H1 (cell line): Measurements from ENCODE around the gene ACKR3. TPM values are rescaled to one million over a fixed set of nuclear protein-coding genes. Genes with fewer than 3 reads are reported as not detected.

Experiments
- CTCF ChIA-PET: fragments of 300-600 bp; sonication (Branson Sonifier 250); formaldehyde crosslinking; loops from one replicate; lab custom pipeline; 2021; ENCODE audit not compliant: partially characterized antibody; lab: Charles Lee
- POLR2A ChIA-PET: fragments of 300-600 bp; sonication (Branson Sonifier 250); formaldehyde crosslinking; loops from one replicate; lab custom pipeline; 2021; ENCODE audit warnings: inconsistent platforms; ENCODE audit not compliant: partially characterized antibody; lab: Charles Lee
- DNase-seq, 2 experiments: peaks; one replicate each; pipeline versions ENCODE4 v3.0.0 to v3.0.0-alpha.2; 2010 to 2022; ENCODE audit warnings: low spot score in 2 of 2, low read depth in 1 of 2, mixed read lengths in 1 of 2
- FAIRE-seq: peaks from 2 replicates; lab custom pipeline; 2011; peaks lifted over from hg19 to GRCh38; lab: Jason Lieb, UNC
- H2AFZ ChIP-seq: 2 replicates; pipeline ENCODE4 v1.8.1; 2012; ENCODE audit warnings: low read length, inconsistent platforms
- H2AK5ac ChIP-seq: 2 replicates; pipeline ENCODE4 v1.6.1; 2013; ENCODE audit warnings: low read depth, low read length
- H2BK120ac ChIP-seq: replicated peaks from 2 replicates; pipeline ENCODE3; 2013; ENCODE audit warnings: low read depth, low read length, inconsistent platforms
- H2BK12ac ChIP-seq: 2 replicates; pipeline ENCODE4 v1.6.1; 2013; ENCODE audit warnings: low read depth, low read length
- H2BK15ac ChIP-seq: 2 replicates; pipeline ENCODE4 v1.6.1; 2013; ENCODE audit warnings: low read length
- H2BK20ac ChIP-seq: 2 replicates; pipeline ENCODE4 v1.6.1; 2013; ENCODE audit warnings: low read length
- H2BK5ac ChIP-seq: 2 replicates; pipeline ENCODE4 v1.6.1; 2013; ENCODE audit warnings: low read depth, low read length
- H3K14ac ChIP-seq: 2 replicates; pipeline ENCODE4 v1.6.1; 2013; ENCODE audit warnings: inconsistent platforms; ENCODE audit not compliant: insufficient read length
- H3K18ac ChIP-seq: 2 replicates; pipeline ENCODE4 v1.6.1; 2013; ENCODE audit warnings: low read length; ENCODE audit errors: extremely low read depth
- H3K23ac ChIP-seq: 2 replicates; pipeline ENCODE4 v1.6.1; 2013; ENCODE audit warnings: inconsistent platforms; ENCODE audit not compliant: insufficient read length
- H3K23me2 ChIP-seq: 2 replicates; pipeline ENCODE4 v1.6.1; 2013; ENCODE audit warnings: low read depth, low read length
- H3K27ac ChIP-seq: 2 replicates; pipeline ENCODE4 v1.6.1; 2011; ENCODE audit warnings: low read depth, low read length, inconsistent platforms
- H3K27me3 ChIP-seq, 4 experiments: replicated peaks in 1 of 4; 1 replicate in 1 of 4; 2 replicates in 3 of 4; pipeline versions ENCODE4 v1.6.1 to v1.8.1; 2011 to 2013; ENCODE audit warnings: low read length in 3 of 4, mild to moderate bottlenecking in 3 of 4, inconsistent platforms in 2 of 4, mixed read lengths in 2 of 4, moderate library complexity in 1 of 4; ENCODE audit not compliant: control insufficient read depth in 3 of 4, insufficient read depth in 3 of 4; ENCODE audit errors: extremely low read depth in 1 of 4
- H3K36me3 ChIP-seq, 4 experiments: 2 replicates each; pipeline versions ENCODE4 v1.6.1 to v1.8.1; 2011 to 2013; ENCODE audit warnings: mild to moderate bottlenecking in 4 of 4, low read length in 3 of 4, moderate library complexity in 2 of 4, control low read depth in 1 of 4, inconsistent platforms in 1 of 4; ENCODE audit not compliant: insufficient read depth in 4 of 4, control insufficient read depth in 2 of 4
- H3K4ac ChIP-seq: replicated peaks from 2 replicates; pipeline ENCODE3; 2013; ENCODE audit warnings: low read length, low read depth, mixed read lengths, inconsistent platforms; ENCODE audit not compliant: insufficient read length
- H3K4me1 ChIP-seq, 4 experiments: replicated peaks in 1 of 4; 1 replicate in 1 of 4; 2 replicates in 3 of 4; pipeline versions ENCODE4 v1.6.1 to v1.8.1; 2011 to 2013; ENCODE audit warnings: low read length in 3 of 4, inconsistent platforms in 2 of 4, mixed read lengths in 1 of 4; ENCODE audit not compliant: insufficient read depth in 4 of 4, control insufficient read depth in 3 of 4
- H3K4me2 ChIP-seq, 2 experiments: 2 replicates each; pipeline versions ENCODE4 v1.6.1 to v1.8.1; 2011 to 2013; ENCODE audit warnings: low read depth in 2 of 2, low read length in 2 of 2, control low read depth in 1 of 2, inconsistent platforms in 1 of 2, mild to moderate bottlenecking in 1 of 2; ENCODE audit not compliant: insufficient read depth in 1 of 2
- H3K4me3 ChIP-seq, 4 experiments: fragments of 200-600, 300-600 bp in 1 of 4; sonication (generic), shearing (Covaris generic), sonication (Bioruptor Twin) in 1 of 4; 2 replicates each; pipeline versions ENCODE4 v1.5.1 to v1.8.1; 2011 to 2016; ENCODE audit warnings: low read length in 4 of 4, low read depth in 3 of 4, control low read depth in 2 of 4, inconsistent platforms in 2 of 4, mild to moderate bottlenecking in 2 of 4, mixed read lengths in 1 of 4, moderate library complexity in 1 of 4; ENCODE audit not compliant: insufficient read depth in 2 of 4; ENCODE audit errors: extremely low read depth in 1 of 4
- H3K56ac ChIP-seq: replicated peaks from 2 replicates; pipeline ENCODE3; 2013; ENCODE audit warnings: low read depth, mild to moderate bottlenecking, mixed read lengths, low read length, inconsistent platforms; ENCODE audit not compliant: insufficient read length
- H3K79me1 ChIP-seq: 2 replicates; pipeline ENCODE4 v1.6.1; 2013; ENCODE audit warnings: low read depth, low read length, control low read depth
- H3K79me2 ChIP-seq, 2 experiments: 2 replicates each; pipeline versions ENCODE4 v1.6.1 to v1.8.1; 2012 to 2013; ENCODE audit warnings: low read length in 2 of 2, mild to moderate bottlenecking in 2 of 2, inconsistent platforms in 1 of 2; ENCODE audit not compliant: insufficient read depth in 2 of 2, control insufficient read depth in 1 of 2
- H3K9ac ChIP-seq, 4 experiments: replicated peaks in 1 of 4; 1 replicate in 1 of 4; 2 replicates in 3 of 4; pipeline versions ENCODE4 v1.6.1 to v1.8.1; 2011 to 2013; ENCODE audit warnings: low read depth in 3 of 4, low read length in 3 of 4, control low read depth in 2 of 4, mild to moderate bottlenecking in 2 of 4, moderate library complexity in 2 of 4, inconsistent platforms in 1 of 4; ENCODE audit errors: extremely low read depth in 1 of 4
- H3K9me3 ChIP-seq, 2 experiments: 2 replicates each; pipeline versions ENCODE4 v1.6.1 to v1.8.1; 2012 to 2013; ENCODE audit warnings: mild to moderate bottlenecking in 2 of 2, moderate library complexity in 2 of 2, control low read depth in 1 of 2, inconsistent platforms in 1 of 2, low read depth in 1 of 2, low read length in 1 of 2, mixed read lengths in 1 of 2; ENCODE audit not compliant: insufficient read depth in 2 of 2
- H4K20me1 ChIP-seq, 2 experiments: replicated peaks in 1 of 2; 2 replicates each; pipeline versions ENCODE3 to v1.8.1; 2011 to 2013; ENCODE audit warnings: inconsistent platforms in 2 of 2, low read length in 2 of 2, mild to moderate bottlenecking in 1 of 2; ENCODE audit not compliant: insufficient read depth in 2 of 2, control insufficient read depth in 1 of 2
- H4K5ac ChIP-seq: 2 replicates; pipeline ENCODE4 v1.6.1; 2013; ENCODE audit warnings: low read length, low read depth, mixed read lengths, inconsistent platforms; ENCODE audit not compliant: insufficient read length
- H4K8ac ChIP-seq: 2 replicates; pipeline ENCODE4 v1.8.0; 2013; ENCODE audit warnings: mild to moderate bottlenecking, moderate library complexity, low read length, inconsistent platforms; ENCODE audit not compliant: insufficient read depth; ENCODE audit errors: extremely low read depth
- H4K91ac ChIP-seq: replicated peaks from 2 replicates; pipeline ENCODE3; 2013; ENCODE audit warnings: low read length, mixed read lengths, inconsistent platforms; ENCODE audit not compliant: insufficient read length
- BCL11A ChIP-seq, 2 experiments: IDR thresholded peaks; one replicate each; pipeline ENCODE4 v1.6.1; 2011; ENCODE audit warnings: low read depth in 2 of 2, low read length in 2 of 2, mild to moderate bottlenecking in 2 of 2
- EP300 ChIP-seq, 2 experiments: IDR thresholded peaks; 1 replicate in 1 of 2; 2 replicates in 1 of 2; pipeline ENCODE4 v1.6.1; 2011 to 2012; ENCODE audit warnings: low read depth in 2 of 2, low read length in 2 of 2, mild to moderate bottlenecking in 2 of 2, borderline replicate concordance in 1 of 2, inconsistent platforms in 1 of 2, moderate library complexity in 1 of 2
- HDAC6 ChIP-seq: IDR thresholded peaks from one replicate; pipeline ENCODE4 v1.7.1; 2012; ENCODE audit warnings: low read depth, mild to moderate bottlenecking, inconsistent platforms, low read length, moderate library complexity
- JUN ChIP-seq: IDR thresholded peaks from 2 replicates; pipeline ENCODE4 v1.6.1; 2011; ENCODE audit warnings: low read depth, mild to moderate bottlenecking, improper control_type of control experiment, low read length
- JUND ChIP-seq: IDR thresholded peaks from 2 replicates; pipeline ENCODE4 v1.6.1; 2011; ENCODE audit warnings: mild to moderate bottlenecking, improper control_type of control experiment, low read length
- NRF1 ChIP-seq: IDR thresholded peaks from 2 replicates; pipeline ENCODE4 v1.6.1; 2011; ENCODE audit warnings: mild to moderate bottlenecking, low read depth, low read length, improper control_type of control experiment
- RAD21 ChIP-seq, 2 experiments: IDR thresholded peaks in 1 of 2; conservative IDR thresholded peaks in 1 of 2; 2 replicates each; pipeline ENCODE4 v1.6.1; 2011; ENCODE audit warnings: low read depth in 2 of 2, low read length in 2 of 2, improper control_type of control experiment in 1 of 2, inconsistent platforms in 1 of 2, mild to moderate bottlenecking in 1 of 2, moderate library complexity in 1 of 2
- SP1 ChIP-seq: IDR thresholded peaks from 2 replicates; pipeline ENCODE4 v1.6.1; 2011; ENCODE audit warnings: low read depth, low read length
- SP2 ChIP-seq: IDR thresholded peaks from 2 replicates; pipeline ENCODE4 v1.6.1; 2012; ENCODE audit warnings: mild to moderate bottlenecking, low read length, inconsistent platforms
- SUZ12 ChIP-seq: fragments of 200-600 bp; sonication (generic); IDR thresholded peaks from 2 replicates; pipeline ENCODE4 v1.6.1; 2012; ENCODE audit warnings: mild to moderate bottlenecking, inconsistent platforms, low read length, moderate library complexity, mixed read lengths
- TCF12 ChIP-seq: IDR thresholded peaks from 2 replicates; pipeline ENCODE4 v1.6.1; 2011; ENCODE audit warnings: low read depth, mild to moderate bottlenecking, low read length
- WGBS, 2 experiments: shearing (Covaris generic) in 1 of 2; methylation state at CpG; one replicate each; pipeline versions ENCODE4 v1.1.6 to v1.1.7; 2013 to 2015; ENCODE audit warnings: low lambda C conversion rate in 2 of 2, mixed read lengths in 2 of 2, inconsistent platforms in 1 of 2, low coverage in 1 of 2, missing lambda C conversion rate in 1 of 2; ENCODE audit not compliant: insufficient replicate concordance in 2 of 2, insufficient coverage in 1 of 2, insufficient read length in 1 of 2; ENCODE audit errors: extremely low coverage in 1 of 2, missing lambda C conversion rate in 1 of 2; 5-methylcytosine and 5-hydroxymethylcytosine counted together
- polyA plus RNA-seq, 7 experiments: library from polyadenylated mRNA; depleted of rRNA in 3 of 7; stranded (reverse) in 5 of 7; unstranded in 2 of 7; fragments of >200 nt in 5 of 7; fragments of 200-250 nt in 2 of 7; gene quantifications; 1 replicate in 5 of 7; 2 replicates in 1 of 7; 4 replicates in 1 of 7; pipeline versions ENCODE4 v1.2.1 to v1.2.3, GENCODE V29; 2011 to 2013; ENCODE audit warnings: missing spikeins in 2 of 7, mixed read lengths in 2 of 7
- total RNA-seq: library from RNA; stranded (reverse); fragmentation: NEBNext Ultra II Directional; extraction: Animal tissue kit (Norgen Biotek cat#: 25700); gene quantifications from 2 replicates; pipeline ENCODE4 v1.2.1, GENCODE V29; 2021
- TF ChIP-seq, protein P1 (sequence below), 3 experiments: IDR thresholded peaks; 1 replicate in 2 of 3; 2 replicates in 1 of 3; pipeline versions ENCODE4 v1.5.1 to v1.6.1; 2011; ENCODE audit warnings: low read length in 3 of 3, mild to moderate bottlenecking in 3 of 3, inconsistent platforms in 2 of 3, low read depth in 1 of 3, moderate library complexity in 1 of 3; ENCODE audit not compliant: insufficient read depth in 1 of 3; ENCODE audit errors: control extremely low read depth in 1 of 3

ACKR3 gene
- total and polyA plus RNA-seq, 2 of the 8 experiments (the other 6 are each of a cell fraction or from before 2014, with no cell fraction given), result 1.4 to 24.4 TPM

DNA sequence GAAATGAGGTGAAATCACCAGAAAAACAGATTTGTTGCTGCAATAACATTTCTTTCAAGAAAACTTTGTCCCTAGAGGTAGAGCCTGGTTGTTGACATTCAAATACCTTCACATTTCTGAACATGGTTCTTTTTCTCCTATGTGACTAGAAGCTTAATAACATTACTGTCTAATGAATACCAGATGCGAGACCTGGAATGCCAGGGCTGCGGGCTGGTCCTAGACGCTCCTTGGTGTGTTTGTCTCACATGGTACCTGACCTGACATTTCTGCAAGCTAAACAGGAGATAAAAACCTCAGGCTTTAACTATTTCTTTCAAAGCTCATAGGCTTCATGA, 38.5 kb downstream of the ACKR3 start:
- no peak overlapping the region for H3K23ac ChIP-seq
- no peak overlapping the region for H3K27ac ChIP-seq
- H3K23me2 ChIP-seq, result no peaks in the 10 kb centered on the region
- no peak overlapping the region for H2BK5ac ChIP-seq
- no peaks in the 10 kb centered on the region for H3K36me3 ChIP-seq
- no peaks in the 10 kb centered on the region for H3K9me3 ChIP-seq
- H3K14ac ChIP-seq, result no peak overlapping the region
- H3K9ac ChIP-seq, result no peak overlapping the region
- WGBS, 2 experiments, result 96% methylated on average over 3 of the region's 3 CpGs; no CpG with 5 or more reads in 1 of the 2 experiments
- no peak overlapping the region for H3K4me3 ChIP-seq
- H3K18ac ChIP-seq, result no peak overlapping the region
- H3K79me1 ChIP-seq, result no peaks in the 10 kb centered on the region
- no peak overlapping the region for H4K5ac ChIP-seq
- ChIA-PET CTCF (interaction anchor here (1.0 to 1.5 kb wide), 13 partner anchors 9 to 419 kb away, joined by 3 to 5 read pairs (median 3); no protein-coding TSS in a partner anchor), POLR2A (no interaction called here)
- no peak overlapping the region for H2AFZ ChIP-seq
- peaks cover 0 to 3% (median 0%) of the 10 kb centered on the region in 4 experiments; a peak in 1 of 7 replicates for H3K4me1 ChIP-seq
- H2AK5ac ChIP-seq, result no peak overlapping the region
- H3K4me2 ChIP-seq, result no peak overlapping the region
- no peak overlapping the region for H2BK120ac ChIP-seq
- no peak overlapping the region for H2BK12ac ChIP-seq
- H3K56ac ChIP-seq, result no peak overlapping the region
- H4K91ac ChIP-seq, result no peak overlapping the region
- no peaks in the 10 kb centered on the region for H4K20me1 ChIP-seq
- no peak overlapping the region for H3K4ac ChIP-seq
- H2BK20ac ChIP-seq, result no peak overlapping the region
- H3K27me3 ChIP-seq, result no peaks in the 10 kb centered on the region
- TF ChIP-seq SP2, result no peak
- no peak for TF ChIP-seq EP300 (IDR thresholded peaks at IDR 0.05; ENCODE audit: borderline replicate concordance in 1 of 2, low read depth in 2 of 2, low read length in 2 of 2)
- TF ChIP-seq SUZ12, result no peak
- TF ChIP-seq TCF12, result no peak
- no peak for TF ChIP-seq RAD21 (IDR thresholded peaks at IDR 0.05 in 1 of 2, conservative IDR thresholded peaks at IDR 0.05 in 1 of 2; ENCODE audit: low read depth in 2 of 2, low read length in 2 of 2)
- TF ChIP-seq SP1, result no peak
- TF ChIP-seq HDAC6, result no peak
- TF ChIP-seq, protein P1, sequence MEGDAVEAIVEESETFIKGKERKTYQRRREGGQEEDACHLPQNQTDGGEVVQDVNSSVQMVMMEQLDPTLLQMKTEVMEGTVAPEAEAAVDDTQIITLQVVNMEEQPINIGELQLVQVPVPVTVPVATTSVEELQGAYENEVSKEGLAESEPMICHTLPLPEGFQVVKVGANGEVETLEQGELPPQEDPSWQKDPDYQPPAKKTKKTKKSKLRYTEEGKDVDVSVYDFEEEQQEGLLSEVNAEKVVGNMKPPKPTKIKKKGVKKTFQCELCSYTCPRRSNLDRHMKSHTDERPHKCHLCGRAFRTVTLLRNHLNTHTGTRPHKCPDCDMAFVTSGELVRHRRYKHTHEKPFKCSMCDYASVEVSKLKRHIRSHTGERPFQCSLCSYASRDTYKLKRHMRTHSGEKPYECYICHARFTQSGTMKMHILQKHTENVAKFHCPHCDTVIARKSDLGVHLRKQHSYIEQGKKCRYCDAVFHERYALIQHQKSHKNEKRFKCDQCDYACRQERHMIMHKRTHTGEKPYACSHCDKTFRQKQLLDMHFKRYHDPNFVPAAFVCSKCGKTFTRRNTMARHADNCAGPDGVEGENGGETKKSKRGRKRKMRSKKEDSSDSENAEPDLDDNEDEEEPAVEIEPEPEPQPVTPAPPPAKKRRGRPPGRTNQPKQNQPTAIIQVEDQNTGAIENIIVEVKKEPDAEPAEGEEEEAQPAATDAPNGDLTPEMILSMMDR (IDR thresholded peaks at IDR 0.05; ENCODE audit: control extremely low read depth in 1 of 3, insufficient read depth in 1 of 3, low read depth in 1 of 3, low read length in 3 of 3), result no peak
- TF ChIP-seq BCL11A (IDR thresholded peaks at IDR 0.05; ENCODE audit: low read depth in 2 of 2, low read length in 2 of 2), result no peak
- no peak for TF ChIP-seq JUN
- TF ChIP-seq JUND, result no peak
- no peak for TF ChIP-seq NRF1
- no peak overlapping the region for H2BK15ac ChIP-seq
- no peak overlapping the region for H4K8ac ChIP-seq
- FAIRE-seq (no peak), DNase-seq (no peak)
- no peaks in the 10 kb centered on the region for H3K79me2 ChIP-seq
